KMS-11 (cell line): Measurements from ENCODE around the gene WHAMM.

ENCODE experiments used
- H2AFZ ChIP-seq: fragments of 200-600 bp; sonication (generic); 2 replicates; pipeline ENCODE4 v1.6.1; 2016; ENCODE audit warnings: antibody characterized with exemption, mixed run types, low read depth
- H3K27ac ChIP-seq: fragments of 200-600 bp; sonication (generic); 2 replicates; pipeline ENCODE4 v1.6.1; 2016; ENCODE audit warnings: mild to moderate bottlenecking, mixed run types
- H3K27me3 ChIP-seq: fragments of 200-600 bp; sonication (generic); 2 replicates; pipeline ENCODE4 v1.6.1; 2017; ENCODE audit warnings: mild to moderate bottlenecking, low read depth, mixed run types, moderate library complexity; ENCODE audit not compliant: insufficient read depth
- H3K36me3 ChIP-seq: fragments of 200-600 bp; sonication (generic); 2 replicates; pipeline ENCODE4 v1.6.1; 2017; ENCODE audit warnings: mild to moderate bottlenecking, mixed run types; ENCODE audit not compliant: insufficient read depth
- H3K4me1 ChIP-seq: fragments of 200-600 bp; sonication (generic); 2 replicates; pipeline ENCODE4 v1.6.1; 2016; ENCODE audit warnings: mild to moderate bottlenecking, low read depth, mixed run types; ENCODE audit not compliant: poor library complexity, severe bottlenecking
- H3K4me2 ChIP-seq: fragments of 200-600 bp; sonication (generic); 2 replicates; pipeline ENCODE4 v1.7.0; 2016; ENCODE audit warnings: mild to moderate bottlenecking, mixed run types
- H3K4me3 ChIP-seq: fragments of 200-600 bp; sonication (generic); IDR thresholded peaks from 2 replicates; pipeline ENCODE4 v1.6.1; 2017; ENCODE audit warnings: low read depth, low read length, mixed read lengths; ENCODE audit not compliant: insufficient read depth
- H3K79me2 ChIP-seq: fragments of 200-600 bp; sonication (generic); 2 replicates; pipeline ENCODE4 v1.6.1; 2016; ENCODE audit warnings: low read depth, mixed run types; ENCODE audit not compliant: insufficient read depth
- H3K9ac ChIP-seq: fragments of 200-600 bp; sonication (generic); 2 replicates; pipeline ENCODE4 v1.6.1; 2016; ENCODE audit warnings: mild to moderate bottlenecking, mixed run types
- H4K20me1 ChIP-seq: fragments of 200-600 bp; sonication (generic); 2 replicates; pipeline ENCODE4 v1.6.1; 2016; ENCODE audit warnings: mild to moderate bottlenecking, mixed run types; ENCODE audit not compliant: insufficient read depth
- CTCF ChIP-seq: fragments of 200-600 bp; sonication (generic); conservative IDR thresholded peaks from 2 replicates; pipeline ENCODE4 v1.6.1; 2017; ENCODE audit warnings: low read depth, mild to moderate bottlenecking, antibody characterized with exemption, low read length, moderate library complexity, mixed read lengths

The WHAMM gene

GRCh38 chr15:82845686-82846085 is 36.3 kb downstream of the WHAMM start:
- Histone ChIP-seq H3K4me1 (no peaks in the 10 kb centered on the region), H3K36me3 (no peaks in the 10 kb centered on the region), H3K9ac (no peak overlapping the region), H3K4me2 (no peak overlapping the region), H4K20me1 (no peaks in the 10 kb centered on the region), H3K4me3 (no peak overlapping the region), H3K79me2 (no peaks in the 10 kb centered on the region), H3K27me3 (no peaks in the 10 kb centered on the region), H3K27ac (no peak overlapping the region), H2AFZ (no peak overlapping the region)
- TF ChIP-seq CTCF, result no peak

GRCh38 chr15:82846621-82847020 is 37.2 kb downstream of the WHAMM start:
- H4K20me1 ChIP-seq, result no peaks in the 10 kb centered on the region
- no peak overlapping the region for H2AFZ ChIP-seq
- no peak overlapping the region for H3K4me2 ChIP-seq
- H3K27ac ChIP-seq, result no peak overlapping the region
- H3K4me1 ChIP-seq, result no peaks in the 10 kb centered on the region
- no peak overlapping the region for H3K9ac ChIP-seq
- no peaks in the 10 kb centered on the region for H3K27me3 ChIP-seq
- H3K36me3 ChIP-seq, result no peaks in the 10 kb centered on the region
- no peak for TF ChIP-seq CTCF
- H3K79me2 ChIP-seq, result no peaks in the 10 kb centered on the region
- no peak overlapping the region for H3K4me3 ChIP-seq

- H4K20me1 ChIP-seq, result no peaks in the 10 kb centered on the region
- no peak overlapping the region for H2AFZ ChIP-seq
- no peak overlapping the region for H3K9ac ChIP-seq
- H3K36me3 ChIP-seq, result no peaks in the 10 kb centered on the region
- TF ChIP-seq CTCF, result no peak
- H3K4me3 ChIP-seq, result no peak overlapping the region
- no peak overlapping the region for H3K4me2 ChIP-seq
- H3K27me3 ChIP-seq, result no peaks in the 10 kb centered on the region
- no peak overlapping the region for H3K27ac ChIP-seq
- no peaks in the 10 kb centered on the region for H3K79me2 ChIP-seq
- no peaks in the 10 kb centered on the region for H3K4me1 ChIP-seq
Observed at GRCh38 chr15:82847703-82848102, 38.3 kb downstream of the WHAMM start.

- Histone ChIP-seq H3K4me3 (no peak overlapping the region), H3K4me2 (no peak overlapping the region), H4K20me1 (no peaks in the 10 kb centered on the region), H3K4me1 (no peaks in the 10 kb centered on the region), H3K36me3 (no peaks in the 10 kb centered on the region), H3K79me2 (no peaks in the 10 kb centered on the region), H2AFZ (no peak overlapping the region), H3K27ac (no peak overlapping the region), H3K27me3 (no peaks in the 10 kb centered on the region), H3K9ac (no peak overlapping the region)
- TF ChIP-seq CTCF, result no peak
Observed at GRCh38 chr15:82848241-82848993, 39.0 kb downstream of the WHAMM start.
